Transverse colon (tissue), 4 donors: Measurements from ENCODE around the gene AMN. TPM values are rescaled to one million over a fixed set of nuclear protein-coding genes. Genes with fewer than 3 reads are reported as not detected.

Experiments
- DNase-seq: peaks from one replicate; pipeline ENCODE4 v3.0.0-alpha.2; 2019
- H3K27ac ChIP-seq, 4 donors: fragments of 200-600 bp; sonication (generic); 2 replicates each; pipeline ENCODE4 v1.5.1; 2016 to 2018; ENCODE audit warnings: inconsistent platforms in 4 of 4
- H3K27me3 ChIP-seq: fragments of 200-600 bp; sonication (generic); 2 replicates; pipeline ENCODE4 v1.5.1; 2017; ENCODE audit warnings: inconsistent platforms
- H3K36me3 ChIP-seq, 4 donors: fragments of 200-600 bp; sonication (generic); 2 replicates each; pipeline ENCODE4 v1.5.1; 2017 to 2019; ENCODE audit warnings: inconsistent platforms in 4 of 4
- H3K4me1 ChIP-seq, 4 donors: fragments of 200-600 bp; sonication (generic); 2 replicates each; pipeline ENCODE4 v1.5.1; 2017 to 2020; ENCODE audit warnings: inconsistent platforms in 4 of 4
- H3K4me3 ChIP-seq, 4 donors: fragments of 200-600 bp; sonication (generic); 1 replicate in 1 of 4; 2 replicates in 3 of 4; pipeline versions ENCODE4 v1.5.1 to v1.6.1; 2017 to 2019; ENCODE audit warnings: inconsistent platforms in 4 of 4
- H3K9me3 ChIP-seq, 2 donors: fragments of 200-600 bp; sonication (generic); 2 replicates each; pipeline ENCODE4 v1.5.1; 2017 to 2019; ENCODE audit warnings: inconsistent platforms in 2 of 2
- EP300 ChIP-seq: sonication (generic); formaldehyde crosslinking; IDR thresholded peaks from one replicate; pipeline ENCODE4 v1.6.1; 2017; ENCODE audit warnings: antibody characterized with exemption, low read depth
- POLR2A ChIP-seq: fragments of 450-650 bp; IDR thresholded peaks from one replicate; pipeline ENCODE4 v1.6.1; 2016; ENCODE audit warnings: antibody characterized with exemption, mild to moderate bottlenecking, moderate library complexity
- POLR2AphosphoS5 ChIP-seq, 3 donors: sonication (generic); formaldehyde crosslinking; IDR thresholded peaks; one replicate each; pipeline ENCODE4 v1.6.1; 2016; ENCODE audit warnings: antibody characterized with exemption in 3 of 3
- WGBS, 2 donors: methylation state at CpG; one replicate each; pipeline ENCODE4 v1.1.5; 2018; ENCODE audit warnings: low coverage in 1 of 2; 5-methylcytosine and 5-hydroxymethylcytosine counted together
- in situ Hi-C, 4 donors: fragments of 200-750 bp; cut with MboI; loops; one replicate each; pipeline versions ENCODE4 v1.15.0 to v1.15.1; 2017; ENCODE audit warnings: low sequenced_read_pairs in 3 of 4, low pct_ligation_motif_present in 1 of 4, low pct_unique_long_range_greater_than_20kb in 1 of 4
- intact Hi-C: fragments of 100-400 bp; cut with DNase I; formaldehyde crosslinking; loops from one replicate; pipeline ENCODE4 v1.15.1; 2023; ENCODE audit warnings: low total_unique reads
- total RNA-seq, 4 donors: library from RNA; depleted of rRNA; stranded (reverse); fragments of >200 nt; gene quantifications; one replicate each; pipeline ENCODE4 v1.1.0, GENCODE V29; 2016
- TF ChIP-seq, protein P1 (sequence below), 5 experiments: fragments of 200-600 bp in 3 of 5; fragments of 450-650 bp in 2 of 5; sonication (generic) in 3 of 5; IDR thresholded peaks; 1 replicate in 2 of 5; 2 replicates in 3 of 5; pipeline ENCODE4 v1.5.1; 2016 to 2017; ENCODE audit warnings: antibody characterized with exemption in 5 of 5, inconsistent platforms in 3 of 5, mild to moderate bottlenecking in 2 of 5, moderate library complexity in 1 of 5

AMN gene
- total RNA-seq, 4 donors from 2014 or later: 306 to 597 (median 420) TPM

DNA sequence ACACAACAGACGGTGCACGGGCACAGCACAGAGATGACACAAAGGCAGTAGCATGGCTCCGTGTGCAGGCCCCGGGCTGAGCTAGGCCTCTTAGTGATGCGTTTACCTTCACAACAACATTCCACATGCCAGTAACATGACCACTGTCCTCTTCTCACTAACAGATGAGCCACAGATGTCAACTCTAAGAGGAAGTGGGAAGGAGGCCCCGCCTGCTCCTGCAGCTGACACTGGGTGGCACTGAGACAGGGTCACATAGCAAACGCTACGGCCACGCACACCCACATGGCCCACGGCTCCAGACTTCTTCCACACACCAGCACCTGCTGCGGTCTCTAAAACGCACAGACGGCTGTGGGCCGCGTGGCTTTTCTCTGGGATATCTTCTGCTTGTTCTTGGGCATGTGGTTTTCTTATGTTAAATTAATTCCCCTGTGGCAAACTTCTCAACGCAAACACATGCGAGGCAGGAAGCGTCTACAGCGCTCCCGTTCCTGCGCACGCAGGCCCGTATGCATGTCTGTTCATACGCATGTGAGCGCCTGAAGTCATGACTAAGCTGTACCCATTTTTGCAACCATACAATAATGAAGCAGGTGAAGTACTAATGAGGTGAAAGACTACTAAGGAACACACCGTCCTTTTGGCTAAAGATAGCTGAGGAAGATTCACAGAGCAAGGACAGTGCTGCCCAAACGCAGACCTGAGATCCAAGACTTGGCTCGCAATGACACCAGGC lies 26.8 kb downstream of the AMN start:
- Histone ChIP-seq H3K27me3 (no peaks in the 10 kb centered on the region), H3K9me3 (no peaks in the 10 kb centered on the region), H3K27ac (peak overlapping the region in 1 of 4 donors; percentile 11), H3K36me3 (peaks cover 0 to 65% (median 19%) of the 10 kb centered on the region in 4 donors), H3K4me3 (no peak overlapping the region), H3K4me1 (peaks cover 0 to 7% (median 2%) of the 10 kb centered on the region in 4 donors)
- TF ChIP-seq, protein P1, sequence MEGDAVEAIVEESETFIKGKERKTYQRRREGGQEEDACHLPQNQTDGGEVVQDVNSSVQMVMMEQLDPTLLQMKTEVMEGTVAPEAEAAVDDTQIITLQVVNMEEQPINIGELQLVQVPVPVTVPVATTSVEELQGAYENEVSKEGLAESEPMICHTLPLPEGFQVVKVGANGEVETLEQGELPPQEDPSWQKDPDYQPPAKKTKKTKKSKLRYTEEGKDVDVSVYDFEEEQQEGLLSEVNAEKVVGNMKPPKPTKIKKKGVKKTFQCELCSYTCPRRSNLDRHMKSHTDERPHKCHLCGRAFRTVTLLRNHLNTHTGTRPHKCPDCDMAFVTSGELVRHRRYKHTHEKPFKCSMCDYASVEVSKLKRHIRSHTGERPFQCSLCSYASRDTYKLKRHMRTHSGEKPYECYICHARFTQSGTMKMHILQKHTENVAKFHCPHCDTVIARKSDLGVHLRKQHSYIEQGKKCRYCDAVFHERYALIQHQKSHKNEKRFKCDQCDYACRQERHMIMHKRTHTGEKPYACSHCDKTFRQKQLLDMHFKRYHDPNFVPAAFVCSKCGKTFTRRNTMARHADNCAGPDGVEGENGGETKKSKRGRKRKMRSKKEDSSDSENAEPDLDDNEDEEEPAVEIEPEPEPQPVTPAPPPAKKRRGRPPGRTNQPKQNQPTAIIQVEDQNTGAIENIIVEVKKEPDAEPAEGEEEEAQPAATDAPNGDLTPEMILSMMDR (IDR thresholded peaks at IDR 0.05): no peak
- no peak for TF ChIP-seq POLR2AphosphoS5 (IDR thresholded peaks at IDR 0.05)
- TF ChIP-seq EP300: no peak
- no peak for TF ChIP-seq POLR2A
- WGBS, 2 donors: 77% methylated on average over 28 of the region's 28 CpGs; no CpG with 5 or more reads in 1 of the 2 donors
- in situ Hi-C loops: no loop called here
- DNase-seq: peak; percentile 48
- intact Hi-C loops: no loop called here

DNA sequence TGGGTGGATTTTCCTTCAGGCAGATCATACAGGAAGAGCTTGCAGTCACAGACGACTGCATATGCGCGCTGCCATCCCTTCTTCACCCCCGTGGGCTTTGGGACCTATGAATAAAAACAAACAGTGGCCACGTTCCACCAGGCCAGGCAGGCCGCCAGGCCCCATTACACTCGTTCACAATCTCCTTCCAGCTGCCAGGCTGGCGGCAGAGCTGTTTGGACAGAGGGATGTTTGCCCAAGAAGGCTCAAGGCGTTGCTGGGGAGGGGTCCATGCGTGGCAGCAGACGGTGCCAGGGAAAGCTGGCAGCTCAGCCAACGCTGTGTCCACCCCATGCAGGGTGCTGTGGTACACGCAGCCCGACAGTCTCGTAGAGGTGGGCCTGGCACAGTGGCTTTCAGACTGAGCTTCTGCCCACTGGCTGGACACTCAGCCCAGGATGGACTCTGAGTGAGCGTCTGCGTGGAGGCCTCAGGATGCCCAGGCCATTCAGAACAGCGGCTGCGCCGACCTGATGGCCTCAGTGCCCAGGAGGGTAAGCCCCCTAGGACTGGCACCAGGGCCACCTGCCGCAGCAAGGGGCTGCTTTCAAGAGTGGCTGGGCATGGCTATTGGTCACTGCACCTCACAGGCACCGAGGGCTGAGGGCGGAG lies 27.5 kb downstream of the AMN start:
- no peak for TF ChIP-seq POLR2A
- TF ChIP-seq POLR2AphosphoS5 (IDR thresholded peaks at IDR 0.05): no peak
- TF ChIP-seq, protein P1 (IDR thresholded peaks at IDR 0.05): no peak
- TF ChIP-seq EP300: no peak
- Histone ChIP-seq H3K27me3 (no peaks in the 10 kb centered on the region), H3K9me3 (no peaks in the 10 kb centered on the region), H3K27ac (peak overlapping the region in 1 of 4 donors; percentile 11), H3K4me1 (peaks cover 0 to 7% (median 2%) of the 10 kb centered on the region in 4 donors), H3K36me3 (peaks cover 0 to 67% (median 18%) of the 10 kb centered on the region in 4 donors), H3K4me3 (no peak overlapping the region)
- WGBS, 2 donors: 48 to 65% methylated on average over 5 to 14 of the region's 23 CpGs
- no peak for DNase-seq
- intact Hi-C loops (no loop called here), in situ Hi-C loops (no loop called here)

DNA sequence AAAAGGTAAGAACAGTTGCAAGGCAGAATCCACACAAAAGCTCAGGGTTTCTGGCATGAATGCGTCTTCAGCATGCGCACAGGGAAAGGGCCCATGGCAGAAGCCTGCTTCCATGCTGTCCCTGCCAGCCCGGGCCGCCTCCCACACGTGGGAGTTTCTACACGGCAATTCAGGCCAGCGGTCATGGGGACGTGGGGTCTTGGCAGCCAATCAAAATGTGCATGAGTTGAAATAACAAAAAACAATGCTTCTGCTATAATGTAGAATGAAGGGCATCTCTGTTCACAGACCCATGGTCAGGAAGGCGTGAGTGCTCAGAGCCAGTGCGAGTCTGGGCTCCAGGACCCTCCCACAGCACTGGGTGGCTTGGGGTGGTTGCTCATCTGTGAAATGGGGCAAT lies 28.6 kb downstream of the AMN start:
- 74 to 85% methylated on average over 6 to 10 of the region's 10 CpGs for WGBS, 2 donors
- Histone ChIP-seq H3K36me3 (peaks cover 0 to 56% (median 12%) of the 10 kb centered on the region in 4 donors), H3K4me3 (no peak overlapping the region), H3K4me1 (peaks cover 0 to 7% (median 2%) of the 10 kb centered on the region in 4 donors), H3K27ac (no peak overlapping the region), H3K9me3 (no peaks in the 10 kb centered on the region), H3K27me3 (no peaks in the 10 kb centered on the region)
- no peak for DNase-seq
- intact Hi-C loops (no loop called here), in situ Hi-C loops (no loop called here)
- TF ChIP-seq POLR2AphosphoS5 (IDR thresholded peaks at IDR 0.05) (no peak), POLR2A (no peak), EP300 (no peak)
- TF ChIP-seq, protein P1 (IDR thresholded peaks at IDR 0.05): no peak

DNA sequence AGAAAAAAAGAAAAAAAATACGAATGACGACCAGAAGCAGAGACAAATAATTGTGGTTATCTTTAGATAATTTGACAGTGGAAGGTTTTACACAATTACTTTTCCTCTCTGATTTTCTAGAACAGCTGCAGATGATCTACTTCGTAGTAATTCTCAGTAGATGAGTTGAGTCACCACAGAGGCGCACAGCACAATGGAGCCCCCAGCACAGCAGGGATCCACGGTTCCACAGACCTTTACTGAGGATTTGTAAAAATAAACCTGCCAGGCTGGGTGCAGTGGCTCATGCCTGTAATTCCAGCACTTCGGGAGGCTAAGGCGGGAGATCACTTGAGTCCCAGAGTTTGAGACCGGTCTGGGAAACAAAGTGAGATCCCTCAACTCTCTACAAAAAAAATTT lies 29.3 kb downstream of the AMN start:
- Histone ChIP-seq H3K4me3 (no peak overlapping the region), H3K27ac (no peak overlapping the region), H3K36me3 (peaks cover 0 to 56% (median 10%) of the 10 kb centered on the region in 4 donors), H3K9me3 (no peaks in the 10 kb centered on the region), H3K4me1 (peaks cover 0 to 7% (median 2%) of the 10 kb centered on the region in 4 donors), H3K27me3 (no peaks in the 10 kb centered on the region)
- WGBS, 2 donors: 75 to 79% methylated on average over 4 to 8 of the region's 8 CpGs
- no peak for DNase-seq
- in situ Hi-C loops (no loop called here), intact Hi-C loops (no loop called here)
- TF ChIP-seq POLR2A (no peak), EP300 (no peak), POLR2AphosphoS5 (IDR thresholded peaks at IDR 0.05) (no peak)
- TF ChIP-seq, protein P1 (IDR thresholded peaks at IDR 0.05): no peak
